VCaP (cell line): Measurements from ENCODE around the gene GRIK3.
"Not testable (repeated sequence)": the region's sequence is repeated elsewhere in the genome, so short reads cannot be mapped to it uniquely, and the experiment has no call there.

Source experiments
- H3K27ac ChIP-seq: fragments of 450-650 bp; 2 replicates; pipeline ENCODE4 v1.5.1; 2017
- CTCF ChIP-seq: fragments of 450-650 bp; conservative IDR thresholded peaks from 2 replicates; pipeline ENCODE4 v1.5.1; 2017; ENCODE audit warnings: mild to moderate bottlenecking, moderate library complexity

GRIK3 gene

GRCh38 chr1:36919491-36920145 is 114.7 kb downstream of the GRIK3 start:
- no peak for TF ChIP-seq CTCF

GRCh38 chr1:36918604-36919003 is 115.7 kb downstream of the GRIK3 start:
- TF ChIP-seq CTCF = no peak

More at GRCh38 chr1:36919491-36920145, 114.7 kb downstream of the GRIK3 start:
- no peak overlapping the region for H3K27ac ChIP-seq

GRCh38 chr1:36916542-36916941 is 117.8 kb downstream of the GRIK3 start:
- H3K27ac ChIP-seq = not testable (repeated sequence)

More at GRCh38 chr1:36918604-36919003, 115.7 kb downstream of the GRIK3 start:
- H3K27ac ChIP-seq = no peak overlapping the region

- H3K27ac ChIP-seq = no peak overlapping the region
- TF ChIP-seq CTCF = no peak
Measured at GRCh38 chr1:36913484-36914060, 120.7 kb downstream of the GRIK3 start.

GRCh38 chr1:36913016-36913415 is 121.3 kb downstream of the GRIK3 start:
- no peak for TF ChIP-seq CTCF

GRCh38 chr1:36912365-36912865 is 121.9 kb downstream of the GRIK3 start:
- no peak for TF ChIP-seq CTCF
- no peak overlapping the region for H3K27ac ChIP-seq

More at GRCh38 chr1:36913016-36913415, 121.3 kb downstream of the GRIK3 start:
- no peak overlapping the region for H3K27ac ChIP-seq

GRCh38 chr1:36911561-36912364 is 122.6 kb downstream of the GRIK3 start:
- no peak overlapping the region for H3K27ac ChIP-seq
- no peak for TF ChIP-seq CTCF
